ENCODE measurements around the gene CEP19.

Gene CEP19

GRCh38 chr3:196741249-196741889 lies 29.3 kb upstream of the CEP19 start:
- ChIA-PET CTCF (interaction anchor here (0.7 kb wide), 1 partner anchor 716 kb away, joined by 3 read pairs; no protein-coding TSS in a partner anchor), POLR2A (ENCODE audit: low non-redundant PET) (interaction anchor here (0.6 kb wide), 1 partner anchor 42 kb away, joined by 3 read pairs; no protein-coding TSS in a partner anchor)
- TF ChIP-seq, protein P1, sequence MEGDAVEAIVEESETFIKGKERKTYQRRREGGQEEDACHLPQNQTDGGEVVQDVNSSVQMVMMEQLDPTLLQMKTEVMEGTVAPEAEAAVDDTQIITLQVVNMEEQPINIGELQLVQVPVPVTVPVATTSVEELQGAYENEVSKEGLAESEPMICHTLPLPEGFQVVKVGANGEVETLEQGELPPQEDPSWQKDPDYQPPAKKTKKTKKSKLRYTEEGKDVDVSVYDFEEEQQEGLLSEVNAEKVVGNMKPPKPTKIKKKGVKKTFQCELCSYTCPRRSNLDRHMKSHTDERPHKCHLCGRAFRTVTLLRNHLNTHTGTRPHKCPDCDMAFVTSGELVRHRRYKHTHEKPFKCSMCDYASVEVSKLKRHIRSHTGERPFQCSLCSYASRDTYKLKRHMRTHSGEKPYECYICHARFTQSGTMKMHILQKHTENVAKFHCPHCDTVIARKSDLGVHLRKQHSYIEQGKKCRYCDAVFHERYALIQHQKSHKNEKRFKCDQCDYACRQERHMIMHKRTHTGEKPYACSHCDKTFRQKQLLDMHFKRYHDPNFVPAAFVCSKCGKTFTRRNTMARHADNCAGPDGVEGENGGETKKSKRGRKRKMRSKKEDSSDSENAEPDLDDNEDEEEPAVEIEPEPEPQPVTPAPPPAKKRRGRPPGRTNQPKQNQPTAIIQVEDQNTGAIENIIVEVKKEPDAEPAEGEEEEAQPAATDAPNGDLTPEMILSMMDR (conservative IDR thresholded peaks at IDR 0.05; ENCODE audit: low read depth), result no peak
- DNase-seq (ENCODE audit: low spot score), result no peak
- no peak overlapping the region for H3K27ac ChIP-seq

GRCh38 chr3:196740481-196741248 lies 28.6 kb upstream of the CEP19 start:
- H3K27ac ChIP-seq, result peak overlapping the region; percentile 95
- peak; percentile 25 for DNase-seq (ENCODE audit: low spot score)
- ChIA-PET CTCF (interaction anchor here (0.6 to 1.1 kb wide), 5 partner anchors 28 to 715 kb away, joined by 3 to 4 read pairs (median 3); partner anchors contain the start of gene NCBP2), POLR2A (ENCODE audit: low non-redundant PET) (interaction anchor here (0.6 to 1.2 kb wide), 4 partner anchors 28 to 204 kb away, joined by 3 to 5 read pairs (median 4); partner anchors contain the start of genes CEP19 and PIGX)
- TF ChIP-seq, protein P1 (conservative IDR thresholded peaks at IDR 0.05; ENCODE audit: low read depth), result no peak

DNA sequence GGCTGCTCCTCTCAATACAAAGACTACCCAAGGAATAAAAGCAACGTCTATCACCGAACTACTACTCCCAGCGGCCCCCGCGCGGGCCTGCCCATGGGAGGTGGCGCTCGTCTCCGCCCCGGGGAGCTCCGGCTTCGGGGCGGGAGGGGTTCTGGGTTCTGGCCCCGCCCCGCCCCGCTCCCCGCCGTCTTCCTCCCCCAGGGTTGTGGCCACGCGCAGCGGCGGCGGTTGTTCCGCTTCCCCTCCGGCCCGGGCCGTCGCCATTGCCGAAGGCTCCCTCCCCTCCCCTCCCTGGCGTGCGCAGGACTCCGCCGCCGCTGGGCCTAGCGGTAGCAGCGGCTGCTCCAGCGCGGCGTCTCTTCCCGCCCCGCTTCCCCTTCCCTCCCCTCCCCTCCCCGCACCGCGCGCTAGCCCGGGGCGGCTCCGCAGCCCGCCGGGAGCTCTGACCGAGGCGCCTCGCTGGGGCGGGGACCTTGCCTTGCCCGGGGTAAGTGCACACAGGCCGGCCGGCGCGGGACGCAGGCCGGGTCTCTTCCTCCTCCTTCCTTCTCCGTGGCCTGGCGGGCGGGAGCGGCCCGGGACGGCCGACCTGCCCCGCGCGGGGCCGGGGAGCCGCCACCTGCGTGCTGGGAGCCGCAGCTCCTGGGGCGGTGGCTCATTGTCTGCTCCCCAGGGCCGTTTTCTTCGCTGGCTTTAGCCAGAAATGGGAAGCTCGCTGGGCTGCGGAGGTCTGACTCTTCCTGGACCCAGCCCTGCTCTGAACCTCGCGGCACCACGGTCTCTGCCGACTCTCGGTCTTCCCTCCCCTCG lies 27.8 kb upstream of the CEP19 start, which contains the start of gene PAK2:
Gene PAK2, plus strand, starts transcription at position 187 of the 810 bp plus-strand sequence. CDS start 42,790 bp downstream, outside the sequence.
- CTCF ChIA-PET, result interaction anchor here (0.7 to 1.1 kb wide), 3 partner anchors 129 to 660 kb away, joined by 3 to 4 read pairs (median 3); partner anchors contain the start of gene NCBP2
- TF ChIP-seq, protein P1 (conservative IDR thresholded peaks at IDR 0.05; ENCODE audit: low read depth), result no peak
- POLR2A ChIA-PET (ENCODE audit: low non-redundant PET), result interaction anchor here (0.6 to 1.2 kb wide), 4 partner anchors 10 to 205 kb away, joined by 3 to 5 read pairs (median 4); partner anchors contain the start of genes CEP19 and PIGX
- H3K27ac ChIP-seq, result peak within 1 kb of the TSS; percentile 95
- DNase-seq (ENCODE audit: low spot score), result peak; percentile 90

- POLR2A ChIA-PET (ENCODE audit: low non-redundant PET), result no interaction called here
- TF ChIP-seq, protein P1 (conservative IDR thresholded peaks at IDR 0.05; ENCODE audit: low read depth), result no peak
- CTCF ChIA-PET, result no interaction called here
- no peak for DNase-seq (ENCODE audit: low spot score)
- no peak overlapping the region for H3K27ac ChIP-seq
Measured at GRCh38 chr3:196737655-196738054, 25.6 kb upstream of the CEP19 start.

GRCh38 chr3:196736670-196737374 lies 24.8 kb upstream of the CEP19 start:
- no peak overlapping the region for H3K27ac ChIP-seq
- DNase-seq (ENCODE audit: low spot score), result no peak
- POLR2A ChIA-PET (ENCODE audit: low non-redundant PET), result no interaction called here
- TF ChIP-seq, protein P1 (conservative IDR thresholded peaks at IDR 0.05; ENCODE audit: low read depth), result no peak
- CTCF ChIA-PET, result interaction anchor here (0.6 to 0.8 kb wide), 2 partner anchors 26 to 181 kb away, joined by 3 to 5 read pairs; no protein-coding TSS in a partner anchor

All from RWPE1 (cell line).